HepG2 (cell line): Measurements from ENCODE around the gene ADARB1.

Experiments used
- KDM5A ChIP-seq: fragments of 200-600 bp; sonication (generic); IDR thresholded peaks from 2 replicates; pipeline ENCODE4 v1.7.0; 2018; ENCODE audit warnings: antibody characterized with exemption, mild to moderate bottlenecking, low read length, borderline replicate concordance
- NR2F1 ChIP-seq, 2 experiments: fragments of 450-650 bp in 1 of 2; formaldehyde crosslinking in 1 of 2; IDR thresholded peaks; 2 replicates each; pipeline versions ENCODE4 v1.5.0 to v1.6.1; 2016 to 2020; ENCODE audit warnings: mild to moderate bottlenecking in 1 of 2, missing compliant biosample characterization in 1 of 2, missing genetic modification reagents in 1 of 2, moderate library complexity in 1 of 2
- PBX3 ChIP-seq: sonication (generic); formaldehyde crosslinking; IDR thresholded peaks from 2 replicates; pipeline ENCODE4 v1.8.1; 2023; ENCODE audit warnings: missing genetic modification reagents, inconsistent platforms, borderline replicate concordance

- TF ChIP-seq PBX3 (CRISPR knock-in tag), result no peak
- no peak for TF ChIP-seq NR2F1 (CRISPR knock-in tag; IDR thresholded peaks at IDR 0.05)
- no peak for TF ChIP-seq KDM5A
These were observed 69.5 kb downstream of the ADARB1 start for GRCh38 chr21:45143855-45144254.
